ENCODE measurements around the gene ZNF625. TPM values are rescaled to one million over a fixed set of nuclear protein-coding genes. Genes with fewer than 3 reads are reported as not detected.

The ZNF625 gene
- total RNA-seq, 1 donor from 2014 or later: 16.1 TPM

DNA sequence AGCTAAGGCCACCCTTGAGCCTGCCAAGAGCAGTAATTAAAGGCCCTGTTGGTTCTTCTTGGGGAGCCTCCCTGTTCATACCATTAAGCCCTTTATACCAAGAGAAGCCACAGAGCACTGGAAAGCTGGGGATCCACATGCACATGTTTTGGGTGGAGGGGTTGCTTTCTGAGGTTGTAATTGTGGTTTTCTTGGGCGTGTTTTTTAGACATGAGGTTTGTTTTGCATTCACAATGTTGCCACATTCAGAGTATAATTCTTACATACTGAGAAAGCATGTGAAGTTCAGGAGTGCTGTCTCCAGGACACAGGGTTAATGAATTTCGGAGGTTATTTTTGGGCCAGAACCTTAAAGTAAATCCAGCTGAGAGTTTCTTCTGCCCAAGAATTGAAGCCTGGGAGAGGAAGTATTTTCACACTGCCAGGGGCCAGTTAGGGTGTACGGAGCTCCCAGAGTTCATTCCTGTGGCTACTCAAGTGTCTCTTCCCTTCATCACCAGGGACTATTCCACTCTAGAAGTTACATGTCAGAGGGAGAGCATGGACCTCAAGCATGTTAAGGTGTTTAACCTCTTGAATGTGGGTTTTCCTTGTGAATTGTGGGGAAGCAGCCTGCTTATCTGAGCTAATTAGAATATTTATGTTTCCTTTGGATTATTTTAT is 43.4 kb upstream of the ZNF625 start:
- Histone ChIP-seq H3K4me3 (ENCODE audit: insufficient read depth, low read depth, low read length) (no peak overlapping the region), H3K27me3 (ENCODE audit: insufficient read depth, low read length) (no peaks in the 10 kb centered on the region), H3K4me1 (ENCODE audit: insufficient read depth, low read length) (no peaks in the 10 kb centered on the region), H4K20me1 (ENCODE audit: insufficient read depth, low read length) (no peaks in the 10 kb centered on the region), H3K9me3 (ENCODE audit: insufficient read depth, low read depth, low read length) (peaks cover 22% of the 10 kb centered on the region), H3K9ac (ENCODE audit: low read length) (no peak overlapping the region), H2AFZ (ENCODE audit: low read depth, low read length) (no peak overlapping the region), H3K27ac (ENCODE audit: low read depth, low read length) (no peak overlapping the region), H3K36me3 (ENCODE audit: insufficient read depth, low read length) (no peaks in the 10 kb centered on the region), H3K4me2 (ENCODE audit: low read length) (no peak overlapping the region), H3K79me2 (ENCODE audit: insufficient read depth, low read length) (no peaks in the 10 kb centered on the region)
- no peak overlapping the region for H3K27ac Mint-ChIP-seq (ENCODE audit: unreplicated experiment)
- H3K36me3 Mint-ChIP-seq (ENCODE audit: low read depth, unreplicated experiment): peaks cover 41% of the 10 kb centered on the region
- H3K9me3 Mint-ChIP-seq (ENCODE audit: unreplicated experiment): peaks cover 50% of the 10 kb centered on the region
- no peaks in the 10 kb centered on the region for H3K27me3 Mint-ChIP-seq (ENCODE audit: low read depth, unreplicated experiment)
- no peak overlapping the region for H3K4me3 Mint-ChIP-seq (ENCODE audit: unreplicated experiment)
- H3K4me1 Mint-ChIP-seq (ENCODE audit: low read depth, unreplicated experiment): no peaks in the 10 kb centered on the region
- TF ChIP-seq EZH2 (IDR thresholded peaks at IDR 0.05; ENCODE audit: insufficient read depth, low read length): no peak
- TF ChIP-seq CTCF (IDR thresholded peaks at IDR 0.05; ENCODE audit: insufficient read depth, low read depth, low read length): no peak
- DNase-seq (ENCODE audit: low read depth) (no peak), FAIRE-seq (no peak)

GRCh38 chr19:12198136-12198535 is 41.6 kb upstream of the ZNF625 start:
- no peak overlapping the region for H2AFZ ChIP-seq (ENCODE audit: low read depth, low read length)
- H4K20me1 ChIP-seq (ENCODE audit: insufficient read depth, low read length): no peaks in the 10 kb centered on the region
- FAIRE-seq (no peak), DNase-seq (ENCODE audit: low read depth) (no peak)
- H3K9me3 ChIP-seq (ENCODE audit: insufficient read depth, low read depth, low read length): peaks cover 25% of the 10 kb centered on the region
- Mint-ChIP-seq H3K9me3 (ENCODE audit: unreplicated experiment) (peaks cover 49% of the 10 kb centered on the region), H3K27me3 (ENCODE audit: low read depth, unreplicated experiment) (no peaks in the 10 kb centered on the region), H3K4me1 (ENCODE audit: low read depth, unreplicated experiment) (no peaks in the 10 kb centered on the region), H3K36me3 (ENCODE audit: low read depth, unreplicated experiment) (peaks cover 44% of the 10 kb centered on the region), H3K27ac (ENCODE audit: unreplicated experiment) (no peak overlapping the region), H3K4me3 (ENCODE audit: unreplicated experiment) (no peak overlapping the region)
- no peak overlapping the region for H3K4me3 ChIP-seq (ENCODE audit: insufficient read depth, low read depth, low read length)
- H3K36me3 ChIP-seq (ENCODE audit: insufficient read depth, low read length): no peaks in the 10 kb centered on the region
- no peak overlapping the region for H3K27ac ChIP-seq (ENCODE audit: low read depth, low read length)
- no peaks in the 10 kb centered on the region for H3K4me1 ChIP-seq (ENCODE audit: insufficient read depth, low read length)
- no peaks in the 10 kb centered on the region for H3K79me2 ChIP-seq (ENCODE audit: insufficient read depth, low read length)
- TF ChIP-seq CTCF (IDR thresholded peaks at IDR 0.05; ENCODE audit: insufficient read depth, low read depth, low read length): no peak
- no peak for TF ChIP-seq EZH2 (IDR thresholded peaks at IDR 0.05; ENCODE audit: insufficient read depth, low read length)
- H3K4me2 ChIP-seq (ENCODE audit: low read length): no peak overlapping the region
- no peak overlapping the region for H3K9ac ChIP-seq (ENCODE audit: low read length)
- H3K27me3 ChIP-seq (ENCODE audit: insufficient read depth, low read length): no peaks in the 10 kb centered on the region
